ENCODE data around the gene SLC6A17. TPM values are rescaled to one million over a fixed set of nuclear protein-coding genes. Genes with fewer than 3 reads are reported as not detected.

The SLC6A17 gene
- 0.12 and 1.9 TPM in 2 replicates for total RNA-seq

DNA sequence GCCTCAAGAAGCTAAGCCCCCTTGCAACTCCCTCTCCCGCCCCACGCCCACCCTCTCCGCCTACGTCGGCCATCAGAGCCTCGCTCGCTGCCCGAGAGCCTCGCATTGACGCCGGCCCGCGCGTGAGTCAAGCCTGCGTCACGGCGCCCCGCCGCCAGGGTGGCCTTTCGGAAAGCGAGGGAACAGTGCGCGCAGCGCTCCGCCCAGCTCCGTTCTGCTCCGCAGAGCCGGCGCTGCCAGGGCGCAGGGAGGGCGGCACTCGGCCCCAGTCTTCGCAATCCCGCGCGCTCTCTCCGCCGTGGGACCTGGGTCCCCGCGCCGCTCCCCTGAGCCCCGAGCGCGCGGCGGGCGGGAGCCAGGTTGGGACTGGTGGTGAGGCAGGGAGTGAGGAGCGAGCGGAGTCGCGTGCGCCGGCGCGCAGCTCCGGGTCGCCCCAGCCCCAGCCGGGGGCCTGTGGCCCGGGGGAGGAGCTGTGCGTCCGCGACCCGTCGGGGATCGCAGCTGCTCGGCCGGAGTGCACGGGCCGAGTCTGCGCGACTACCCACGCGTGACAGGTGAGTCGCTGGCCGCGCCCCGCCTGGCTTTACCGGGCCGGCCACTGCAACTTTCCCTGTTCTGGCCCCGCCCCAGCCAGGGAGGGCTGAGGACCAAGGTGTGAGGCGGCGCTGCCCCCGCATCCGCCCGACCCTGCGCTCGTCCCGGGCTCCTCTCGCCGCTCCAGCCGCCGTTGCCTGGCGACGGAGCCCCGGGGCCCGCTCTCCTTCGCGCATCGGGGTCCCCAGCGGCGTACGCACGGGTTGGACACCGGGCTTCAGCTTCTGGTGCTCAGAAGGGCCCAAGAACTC is at the start of gene SLC6A17:
SLC6A17 (plus strand) TSS at position 165 of the 845 bp plus-strand sequence. CDS start 16,436 bp downstream, outside the sequence.
- no peak for DNase-seq (ENCODE audit: extremely low read depth, low read depth, low spot score)

GRCh38 chr1:110102081-110102480 is 48.2 kb upstream of the SLC6A17 start:
- no peak for DNase-seq (ENCODE audit: extremely low read depth, low read depth, low spot score)

GRCh38 chr1:110106013-110106941 is 44.0 kb upstream of the SLC6A17 start:
- no peak for DNase-seq (ENCODE audit: extremely low read depth, low read depth, low spot score)

DNA sequence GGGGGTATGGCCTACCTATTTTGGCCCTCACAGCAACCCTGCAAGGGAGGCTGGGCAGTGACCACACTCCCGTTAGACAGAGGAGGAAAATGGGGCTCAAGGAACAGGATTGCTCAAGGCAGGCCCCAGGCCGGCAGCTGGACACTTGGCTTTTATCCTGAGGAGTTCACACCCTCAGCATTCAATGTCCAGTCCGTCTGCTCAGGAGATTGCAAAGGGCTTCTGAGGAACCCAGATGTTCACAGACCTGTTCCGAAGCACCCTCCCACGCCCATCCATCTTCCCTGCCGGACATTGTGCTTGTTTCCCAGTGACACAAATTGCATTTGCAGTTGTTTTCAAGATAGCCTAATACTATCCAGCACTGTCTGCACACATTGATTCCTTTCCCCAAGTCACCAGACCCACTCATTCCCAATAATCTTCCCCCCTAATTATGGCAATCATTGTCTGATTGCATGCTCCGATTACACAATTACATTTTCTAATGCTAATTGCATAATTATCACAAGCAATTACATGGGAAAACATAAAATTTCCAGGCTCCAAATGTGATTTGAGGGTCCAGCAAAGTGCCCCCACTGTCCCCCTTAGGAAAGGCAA is 42.3 kb upstream of the SLC6A17 start:
- DNase-seq (ENCODE audit: extremely low read depth, low read depth, low spot score), result no peak

DNA sequence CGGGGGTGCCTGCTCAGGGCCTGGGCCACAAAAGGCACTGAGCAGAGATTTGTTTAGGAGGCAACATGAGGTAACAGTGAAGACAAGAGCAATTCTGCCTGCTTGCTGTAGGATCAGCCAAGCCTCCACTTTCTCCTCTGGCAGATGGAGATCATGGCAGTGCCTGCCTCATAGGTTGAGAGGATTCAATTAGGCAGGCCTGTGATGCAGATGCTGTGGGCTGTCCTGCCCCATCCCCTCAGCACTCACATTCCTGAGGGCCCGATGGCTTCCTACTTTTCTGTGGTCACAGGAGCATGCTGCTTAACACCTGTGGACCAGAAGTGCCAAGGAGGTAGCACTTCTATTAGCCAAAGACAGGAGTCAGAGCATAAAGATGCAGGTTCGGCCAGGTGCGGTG is 39.2 kb upstream of the SLC6A17 start:
- no peak for DNase-seq (ENCODE audit: extremely low read depth, low read depth, low spot score)

DNA sequence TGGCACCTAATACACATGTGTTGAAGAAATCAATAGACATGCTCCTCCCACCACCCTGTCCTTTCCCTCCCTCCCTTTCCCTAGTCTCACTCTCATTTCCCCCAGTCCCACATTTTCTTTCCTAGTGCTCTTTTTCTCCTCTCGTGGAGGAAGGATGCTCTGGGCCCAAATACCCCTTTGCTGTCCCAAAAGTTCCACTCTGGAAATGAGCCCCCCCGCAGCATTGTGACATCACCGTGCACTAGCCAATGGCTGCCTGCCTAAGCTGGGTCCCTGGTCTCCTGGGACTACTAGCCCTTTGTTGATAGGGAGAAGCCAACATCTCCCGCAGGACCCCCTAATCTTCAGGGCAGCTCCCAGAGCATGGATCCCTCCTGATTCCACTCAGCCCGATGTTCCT is 38.2 kb upstream of the SLC6A17 start, which contains the start of gene UBL4B:
UBL4B (plus strand) TSS at position 301 of the 400 bp plus-strand sequence; CDS start at position 393, 92 bp downstream.
- no peak for DNase-seq (ENCODE audit: extremely low read depth, low read depth, low spot score)

DNA sequence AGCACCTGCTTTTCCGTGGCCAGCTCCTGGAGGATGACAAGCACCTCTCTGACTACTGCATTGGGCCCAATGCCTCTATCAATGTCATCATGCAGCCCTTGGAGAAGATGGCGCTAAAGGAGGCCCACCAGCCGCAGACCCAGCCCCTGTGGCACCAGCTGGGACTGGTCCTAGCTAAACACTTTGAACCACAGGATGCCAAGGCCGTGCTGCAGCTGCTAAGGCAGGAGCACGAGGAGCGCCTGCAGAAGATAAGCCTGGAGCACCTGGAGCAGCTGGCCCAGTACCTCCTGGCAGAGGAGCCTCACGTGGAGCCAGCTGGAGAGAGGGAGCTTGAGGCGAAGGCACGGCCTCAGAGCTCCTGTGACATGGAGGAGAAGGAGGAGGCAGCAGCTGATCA is 37.6 kb upstream of the SLC6A17 start:
- DNase-seq (ENCODE audit: extremely low read depth, low read depth, low spot score), result no peak

DNA sequence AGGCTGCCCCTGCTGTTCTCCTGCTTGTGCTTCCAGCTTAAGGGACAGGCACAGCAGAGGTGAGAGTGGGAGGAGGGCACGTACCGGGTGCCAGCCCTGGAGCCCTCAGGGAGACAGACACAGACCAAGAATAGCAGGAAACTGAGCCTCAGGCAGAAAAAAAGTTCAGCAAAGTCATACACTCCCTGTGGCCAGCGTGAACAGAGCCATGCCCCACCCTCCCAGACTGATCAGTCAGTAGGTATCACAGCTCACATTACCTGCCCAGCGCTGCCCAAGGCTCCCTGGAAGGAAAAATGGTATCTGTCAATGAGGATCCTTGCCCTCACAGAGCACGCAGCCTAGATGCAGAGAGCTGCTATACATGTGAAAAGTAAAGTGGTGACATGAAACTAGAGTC is 36.7 kb upstream of the SLC6A17 start:
- DNase-seq (ENCODE audit: extremely low read depth, low read depth, low spot score), result no peak

- DNase-seq (ENCODE audit: extremely low read depth, low read depth, low spot score), result no peak
Measured at GRCh38 chr1:110114173-110114572, 36.1 kb upstream of the SLC6A17 start.

GRCh38 chr1:110114784-110115183 is 35.5 kb upstream of the SLC6A17 start:
- DNase-seq (ENCODE audit: extremely low read depth, low read depth, low spot score), result no peak

- no peak for DNase-seq (ENCODE audit: extremely low read depth, low read depth, low spot score)
Measured at GRCh38 chr1:110118636-110119396, 31.5 kb upstream of the SLC6A17 start.

GRCh38 chr1:110119843-110120242 is 30.5 kb upstream of the SLC6A17 start:
- DNase-seq (ENCODE audit: extremely low read depth, low read depth, low spot score), result no peak

- no peak for DNase-seq (ENCODE audit: extremely low read depth, low read depth, low spot score)
Measured at GRCh38 chr1:110120960-110121561, 29.2 kb upstream of the SLC6A17 start.

- DNase-seq (ENCODE audit: extremely low read depth, low read depth, low spot score), result no peak
Measured at GRCh38 chr1:110123224-110123623, 27.1 kb upstream of the SLC6A17 start.

DNA sequence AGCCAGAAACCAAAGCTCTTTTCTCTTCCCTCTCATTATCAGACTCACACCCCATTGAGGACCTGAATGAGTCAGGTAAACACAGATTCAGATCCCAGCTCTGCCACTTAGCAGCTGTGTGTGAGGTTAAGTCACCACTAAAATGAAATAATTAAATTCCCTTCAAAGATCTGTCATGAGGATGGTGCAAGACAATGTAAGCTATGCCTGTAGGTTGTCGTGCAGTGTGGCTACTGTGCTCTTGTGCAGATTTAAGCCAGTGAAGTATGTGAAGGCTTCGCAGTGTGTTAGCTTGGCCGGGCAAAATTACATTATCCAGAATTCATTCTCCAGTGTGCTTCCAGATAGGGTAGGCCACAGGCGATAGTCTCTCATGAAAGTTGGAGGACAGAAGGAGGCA is 24.5 kb upstream of the SLC6A17 start:
- no peak for DNase-seq (ENCODE audit: extremely low read depth, low read depth, low spot score)

DNA sequence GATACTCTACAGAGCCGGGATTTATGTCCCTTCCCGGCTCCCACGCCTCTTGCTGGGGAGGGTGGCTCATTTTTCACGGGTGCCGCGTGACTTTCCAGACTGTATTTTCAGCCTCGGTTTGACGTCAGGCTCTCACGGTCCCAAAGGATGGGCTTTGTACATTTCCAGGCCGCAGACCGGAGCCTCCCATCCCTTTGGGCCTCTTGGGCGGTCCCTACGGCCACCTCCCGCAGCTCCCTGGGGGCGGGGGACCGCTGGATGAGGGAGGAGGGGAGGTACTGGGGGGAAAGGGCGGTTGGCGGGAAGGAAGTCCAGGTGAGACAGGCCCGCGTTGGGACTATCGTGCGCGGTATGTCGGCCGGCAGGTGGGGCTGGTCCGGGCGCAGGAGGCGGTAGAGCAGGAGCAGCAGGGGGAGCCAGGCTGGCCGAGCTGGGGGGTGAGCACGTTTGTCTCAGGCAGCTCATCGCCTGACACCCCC is 20.1 kb upstream of the SLC6A17 start:
- DNase-seq (ENCODE audit: extremely low read depth, low read depth, low spot score), result no peak

- no peak for DNase-seq (ENCODE audit: extremely low read depth, low read depth, low spot score)
Measured at GRCh38 chr1:110130989-110131388, 19.3 kb upstream of the SLC6A17 start.

DNA sequence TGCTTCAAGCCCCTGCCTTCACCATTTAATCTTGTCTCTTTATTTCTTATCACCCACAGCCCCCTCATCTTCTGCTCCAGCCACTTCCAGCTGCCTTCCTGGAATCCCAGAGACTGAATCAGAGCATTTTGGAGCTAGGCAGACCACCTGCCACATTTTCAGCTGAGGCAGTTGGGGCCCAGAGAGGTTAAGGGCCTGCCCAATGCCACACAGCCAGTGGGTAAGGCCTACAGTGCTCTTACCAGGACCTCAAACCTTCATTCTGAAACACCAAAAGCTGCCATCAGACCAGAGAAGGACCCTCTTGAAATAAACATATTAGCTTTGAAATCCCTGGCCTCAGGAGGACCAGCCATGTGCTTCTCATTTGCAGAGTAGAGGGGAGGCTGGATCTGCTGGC is 17.6 kb upstream of the SLC6A17 start:
- no peak for DNase-seq (ENCODE audit: extremely low read depth, low read depth, low spot score)

- no peak for DNase-seq (ENCODE audit: extremely low read depth, low read depth, low spot score)
Measured at GRCh38 chr1:110133436-110133835, 16.9 kb upstream of the SLC6A17 start.
